ENCODE data around the gene DOCK2.
"Not testable (repeated sequence)": the region's sequence is repeated elsewhere in the genome, so short reads cannot be mapped to it uniquely, and the experiment has no call there.

Gene DOCK2

DNA sequence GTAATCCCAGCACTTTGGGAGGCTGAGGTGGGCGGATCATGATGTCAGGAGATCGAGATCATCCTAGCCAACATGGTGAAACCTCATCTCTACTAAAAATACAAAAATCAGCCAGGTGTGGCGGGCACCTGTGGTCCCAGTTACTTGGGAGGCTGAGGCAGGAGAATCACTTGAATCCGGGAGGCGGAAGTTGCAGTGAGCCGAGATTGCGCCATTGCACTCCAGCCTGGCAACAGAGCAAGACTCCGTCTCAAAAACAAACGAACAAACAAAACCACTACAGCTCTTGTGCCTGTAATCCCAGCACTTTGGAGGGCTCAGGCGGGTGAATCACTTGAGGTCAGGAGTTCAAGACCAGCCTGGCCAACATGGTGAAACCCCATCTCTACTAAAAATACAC lies 457.3 kb downstream of the DOCK2 start:
- FAIRE-seq; DNase-seq (ENCODE audit: extremely low spot score, insufficient read length, low read depth): not testable (repeated sequence)

- DNase-seq (ENCODE audit: extremely low spot score, insufficient read length, low read depth) = no peak
- no peak for FAIRE-seq
Observed at GRCh38 chr5:170095646-170096045, 458.6 kb downstream of the DOCK2 start.

- DNase-seq (ENCODE audit: extremely low spot score, insufficient read length, low read depth) = no peak
- no peak for FAIRE-seq
Observed at GRCh38 chr5:170097934-170098333, 460.9 kb downstream of the DOCK2 start.

DNA sequence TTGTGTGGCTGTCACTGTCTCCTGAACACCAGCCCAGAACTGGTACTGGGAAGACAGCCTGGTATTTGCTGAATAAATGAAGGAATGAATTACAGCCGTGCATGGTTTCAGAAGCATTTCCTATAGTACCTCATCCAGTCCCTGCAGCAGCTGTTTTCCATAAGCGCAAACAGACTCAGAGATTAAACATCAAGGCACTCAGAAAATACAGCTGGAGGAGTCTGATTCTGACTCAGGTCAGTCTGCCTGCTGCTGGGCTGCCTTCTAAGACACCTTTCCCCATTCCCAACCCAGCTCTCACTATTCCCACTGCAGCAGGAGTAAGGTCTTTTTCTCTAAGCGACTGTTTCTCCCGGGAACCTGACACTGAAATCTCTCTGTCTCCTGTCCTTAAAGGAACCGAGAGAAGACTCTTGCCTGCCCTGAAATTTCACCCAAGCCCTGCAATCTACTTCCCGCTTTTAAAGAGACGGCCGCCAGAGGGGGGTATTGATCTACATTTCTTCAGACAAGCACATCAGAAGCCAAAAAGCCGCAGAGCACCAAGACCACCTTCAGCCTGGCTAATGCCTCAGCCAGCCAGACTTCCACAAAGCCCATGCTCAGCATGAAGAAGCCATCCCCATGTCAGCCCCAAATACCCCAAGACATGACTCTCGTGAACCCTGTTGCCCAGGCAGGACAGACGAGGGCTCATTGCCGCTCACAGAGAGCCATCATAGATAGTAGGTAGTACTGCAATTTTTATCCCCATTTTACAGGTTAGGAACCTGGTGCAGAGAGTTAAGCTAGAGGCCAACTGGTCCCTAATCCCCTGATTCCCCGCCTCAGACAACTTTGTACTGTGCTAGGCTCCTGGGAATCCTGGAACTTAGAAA lies 463.2 kb downstream of the DOCK2 start:
- peak; percentile 80 for FAIRE-seq
- peak; percentile 38 for DNase-seq (ENCODE audit: extremely low spot score, insufficient read length, low read depth)

- DNase-seq (ENCODE audit: extremely low spot score, insufficient read length, low read depth) (no peak), FAIRE-seq (no peak)
Observed at GRCh38 chr5:170103447-170103846, 466.4 kb downstream of the DOCK2 start.

- DNase-seq (ENCODE audit: extremely low spot score, insufficient read length, low read depth) = no peak
- FAIRE-seq = no peak
Observed at GRCh38 chr5:170104299-170104698, 467.2 kb downstream of the DOCK2 start.

DNA sequence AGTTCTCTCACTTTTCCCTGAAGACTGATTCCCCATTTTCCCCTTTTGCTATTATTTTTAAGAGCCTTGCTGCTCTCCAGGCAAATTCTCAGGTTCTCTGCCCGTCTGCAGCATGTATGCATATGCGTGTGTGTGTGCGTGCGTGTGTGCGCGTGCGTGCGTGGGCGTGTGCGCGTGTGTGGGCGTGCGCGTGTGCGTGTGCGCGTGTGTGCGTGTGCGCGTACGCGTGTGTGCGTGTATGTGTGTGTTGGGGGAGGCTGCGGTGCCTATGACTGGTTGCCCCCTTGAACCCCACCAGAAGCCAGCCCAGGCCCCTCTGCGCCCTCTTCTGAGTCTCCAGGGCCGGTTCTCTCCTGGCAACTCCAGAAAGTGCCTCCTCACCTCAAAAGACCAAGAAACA lies 467.6 kb downstream of the DOCK2 start:
- DNase-seq (ENCODE audit: extremely low spot score, insufficient read length, low read depth) (no peak), FAIRE-seq (no peak)

DNA sequence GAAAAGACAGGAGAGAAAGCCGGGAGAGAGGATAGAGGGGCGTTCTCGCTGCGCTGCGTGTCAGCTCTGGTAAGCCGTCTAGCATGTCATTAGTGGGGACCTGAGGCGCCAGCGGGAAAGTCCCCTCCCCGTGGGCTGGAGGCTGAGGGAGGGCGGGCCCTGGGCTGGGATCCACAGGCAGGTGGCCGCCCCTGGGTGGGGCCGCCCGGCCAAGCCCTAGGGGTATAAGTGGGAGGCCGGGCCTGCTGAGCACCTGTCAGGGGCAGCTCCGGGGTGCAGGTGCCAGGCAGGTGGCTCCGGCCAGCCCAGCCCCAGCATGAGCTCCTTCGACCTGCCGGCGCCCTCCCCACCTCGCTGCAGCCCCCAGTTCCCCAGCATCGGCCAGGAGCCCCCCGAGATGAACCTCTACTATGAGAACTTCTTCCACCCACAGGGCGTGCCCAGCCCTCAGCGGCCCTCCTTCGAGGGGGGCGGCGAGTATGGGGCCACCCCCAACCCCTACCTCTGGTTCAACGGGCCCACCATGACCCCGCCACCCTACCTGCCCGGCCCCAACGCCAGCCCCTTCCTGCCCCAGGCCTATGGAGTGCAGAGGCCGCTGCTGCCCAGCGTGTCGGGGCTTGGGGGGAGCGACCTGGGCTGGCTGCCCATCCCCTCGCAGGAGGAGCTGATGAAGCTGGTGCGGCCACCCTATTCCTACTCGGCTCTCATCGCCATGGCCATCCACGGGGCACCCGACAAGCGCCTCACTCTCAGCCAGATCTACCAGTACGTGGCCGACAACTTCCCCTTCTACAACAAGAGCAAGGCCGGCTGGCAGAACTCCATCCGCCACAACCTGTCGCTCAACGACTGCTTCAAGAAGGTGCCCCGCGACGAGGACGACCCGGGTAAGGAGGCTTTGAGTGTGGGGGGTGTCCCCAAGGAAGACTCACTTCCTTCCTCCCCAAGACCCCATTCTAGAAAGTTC lies 468.9 kb downstream of the DOCK2 start, which contains the start of gene FOXI1:
TSS of gene FOXI1 (plus strand) at position 256 of the 970 bp plus-strand sequence. CDS start at position 317, 61 bp downstream.
- no peak for DNase-seq (ENCODE audit: extremely low spot score, insufficient read length, low read depth)

GRCh38 chr5:170107674-170108073 lies 470.6 kb downstream of the DOCK2 start:
- FAIRE-seq = no peak
- DNase-seq (ENCODE audit: extremely low spot score, insufficient read length, low read depth) = no peak

More for the DNA sequence above, 468.9 kb downstream of the DOCK2 start, which contains the start of gene FOXI1:
- FAIRE-seq = no peak

DNA sequence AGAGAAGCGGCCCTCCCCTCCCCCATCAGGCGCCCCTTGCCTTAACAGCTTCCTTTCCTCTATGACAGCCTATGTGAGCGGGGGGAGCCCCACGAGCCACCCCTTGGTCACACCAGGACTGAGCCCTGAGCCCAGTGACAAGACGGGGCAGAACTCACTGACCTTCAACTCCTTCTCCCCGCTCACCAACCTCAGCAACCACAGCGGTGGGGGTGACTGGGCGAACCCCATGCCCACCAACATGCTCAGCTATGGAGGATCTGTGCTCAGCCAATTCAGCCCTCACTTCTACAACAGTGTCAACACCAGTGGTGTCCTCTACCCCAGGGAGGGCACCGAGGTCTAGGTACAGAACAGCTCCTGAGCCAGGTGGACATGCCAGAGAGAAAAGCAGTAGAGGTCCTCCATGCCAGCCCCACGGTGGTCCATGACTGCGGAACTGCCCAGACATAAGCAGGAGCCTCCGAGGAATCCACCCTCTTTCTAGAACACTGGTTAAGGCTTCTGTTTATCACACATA lies 471.3 kb downstream of the DOCK2 start:
- DNase-seq (ENCODE audit: extremely low spot score, insufficient read length, low read depth) = no peak
- no peak for FAIRE-seq

DNA sequence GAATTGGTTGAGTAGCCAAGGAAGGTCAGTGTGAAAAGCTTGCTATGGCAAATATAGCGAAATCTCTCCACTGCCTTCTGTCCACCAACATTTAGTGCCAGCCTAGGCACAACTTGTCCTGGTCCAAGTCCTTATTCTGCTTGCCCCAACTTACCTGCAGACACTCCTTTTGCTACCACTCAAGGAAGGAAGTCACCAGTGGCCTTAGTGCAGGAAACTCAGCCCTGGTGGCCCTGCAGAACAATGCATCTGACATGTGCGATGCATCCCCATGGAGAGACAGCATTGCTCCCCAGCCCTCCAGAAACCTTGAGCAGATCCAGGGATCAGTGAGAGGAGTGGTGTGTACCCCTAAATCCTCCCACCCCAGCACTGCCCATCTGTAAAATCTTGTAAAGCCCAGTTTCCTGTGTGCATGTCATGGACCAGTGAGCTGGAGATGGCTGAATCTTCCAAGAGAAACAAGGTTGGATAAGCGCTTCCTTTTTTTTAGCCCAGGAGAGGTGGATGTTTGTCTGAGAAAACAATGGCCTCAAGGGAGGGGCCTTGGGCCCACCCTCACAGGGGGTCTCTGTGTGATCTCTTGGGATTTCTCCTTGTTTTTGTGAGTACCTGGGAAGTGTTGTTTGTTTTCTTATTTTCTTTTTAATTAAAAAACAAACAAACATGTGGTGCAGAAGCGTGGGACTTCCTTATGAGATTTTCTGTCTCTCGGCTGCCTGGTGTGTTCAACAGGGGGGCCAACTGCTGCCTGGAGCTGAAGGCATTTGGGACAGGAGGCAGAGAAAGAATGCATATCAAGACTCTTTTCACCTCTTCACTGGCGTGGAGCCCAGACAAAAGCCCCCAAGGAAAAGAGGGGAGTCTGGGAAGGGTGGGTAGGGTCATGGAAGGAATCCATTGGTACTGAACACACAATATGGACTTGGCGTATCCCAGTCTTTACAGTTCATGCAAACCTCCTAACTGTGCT lies 472.3 kb downstream of the DOCK2 start:
- DNase-seq (ENCODE audit: extremely low spot score, insufficient read length, low read depth) = no peak
- FAIRE-seq = no peak

GRCh38 chr5:170110403-170111087 lies 473.5 kb downstream of the DOCK2 start:
- no peak for DNase-seq (ENCODE audit: extremely low spot score, insufficient read length, low read depth)
- FAIRE-seq = no peak

DNA sequence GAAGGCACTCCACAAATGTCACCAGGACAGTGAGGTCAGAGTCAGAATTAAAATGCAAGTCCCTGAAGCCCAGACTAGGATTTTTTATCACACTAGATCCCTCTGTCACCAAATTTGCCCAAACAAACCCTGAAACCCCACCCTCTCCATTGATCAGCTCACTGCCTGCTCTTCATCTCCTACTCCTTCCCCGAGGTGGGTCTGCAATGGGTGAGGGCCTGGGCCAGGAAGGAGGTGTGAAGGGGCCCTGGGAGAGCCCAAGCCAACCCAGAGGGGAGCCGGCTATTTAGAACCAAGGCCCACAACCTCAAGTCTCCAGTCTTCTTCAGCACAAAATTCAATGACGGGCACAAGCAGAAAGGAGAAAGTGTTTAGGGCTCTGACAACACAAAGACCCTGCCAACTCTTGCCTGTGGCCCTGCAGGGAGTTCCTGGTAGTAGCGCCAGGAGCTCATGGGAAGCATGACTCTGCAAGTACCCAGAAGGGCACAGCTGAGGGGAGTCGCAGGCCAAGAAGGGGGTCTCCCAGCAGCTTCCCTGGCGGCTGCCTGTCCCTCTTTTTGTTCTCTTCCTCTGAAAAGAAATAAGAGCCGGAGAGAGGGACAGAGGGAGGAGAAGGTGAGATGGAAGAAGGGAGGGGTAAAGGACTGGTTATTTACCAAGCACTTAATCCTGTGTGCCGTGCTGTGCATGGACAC lies 474.2 kb downstream of the DOCK2 start:
- DNase-seq (ENCODE audit: extremely low spot score, insufficient read length, low read depth) (no peak), FAIRE-seq (no peak)

GRCh38 chr5:170112876-170113521 lies 475.9 kb downstream of the DOCK2 start:
- FAIRE-seq = no peak
- DNase-seq (ENCODE audit: extremely low spot score, insufficient read length, low read depth) = no peak

DNA sequence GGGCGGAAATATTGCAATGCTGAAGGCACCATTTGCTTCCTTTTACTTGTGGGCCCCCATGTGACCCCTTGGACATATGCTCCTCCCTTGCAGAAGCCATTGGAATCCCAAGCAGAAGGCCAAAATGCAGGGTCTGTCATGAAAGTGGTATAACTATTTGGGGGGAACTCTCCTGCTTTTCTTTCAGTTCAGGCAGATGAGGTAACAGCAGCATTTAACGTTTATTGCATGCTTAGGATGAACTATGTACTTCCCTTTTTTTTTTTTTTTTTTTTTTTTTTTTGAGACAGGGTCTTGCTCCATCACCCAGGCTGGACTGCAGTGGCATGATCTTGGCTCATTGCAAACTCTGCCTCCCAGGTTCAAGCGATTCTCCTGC lies 476.4 kb downstream of the DOCK2 start:
- DNase-seq (ENCODE audit: extremely low spot score, insufficient read length, low read depth) = no peak
- no peak for FAIRE-seq

GRCh38 chr5:170114271-170114670 lies 477.2 kb downstream of the DOCK2 start:
- DNase-seq (ENCODE audit: extremely low spot score, insufficient read length, low read depth) = no peak
- no peak for FAIRE-seq

DNA sequence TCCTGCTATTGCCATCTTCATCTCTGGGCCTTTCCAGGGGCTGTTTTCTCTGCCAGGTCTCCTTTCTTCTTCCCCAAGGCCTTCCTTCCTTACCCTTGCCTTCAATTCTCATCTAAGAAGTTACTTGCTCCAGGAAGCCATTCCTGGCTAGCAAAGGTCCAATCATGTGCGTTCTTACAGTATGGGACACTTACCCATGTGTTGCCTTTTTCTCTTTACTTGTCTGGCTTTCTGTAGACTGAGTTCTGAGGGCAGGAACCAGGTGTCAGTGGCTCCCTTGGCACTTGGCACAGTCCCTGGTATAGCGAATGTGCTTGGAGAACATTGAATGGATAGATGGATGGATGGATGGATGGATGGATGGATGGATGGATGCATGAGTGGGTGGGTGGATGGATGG lies 478.9 kb downstream of the DOCK2 start:
- FAIRE-seq (no peak), DNase-seq (ENCODE audit: extremely low spot score, insufficient read length, low read depth) (no peak)

GRCh38 chr5:170117736-170118135 lies 480.7 kb downstream of the DOCK2 start:
- FAIRE-seq = no peak
- DNase-seq (ENCODE audit: extremely low spot score, insufficient read length, low read depth) = no peak
